AG10803 (cell line): Measurements from ENCODE around the gene NSUN4.
"Not testable (repeated sequence)": the region's sequence is repeated elsewhere in the genome, so short reads cannot be mapped to it uniquely, and the experiment has no call there.

Experiments used
- DNase-seq: peaks from one replicate; pipeline ENCODE4 v3.0.0; 2010; ENCODE audit warnings: low read depth
- H3K4me3 ChIP-seq: 2 replicates; pipeline ENCODE4 v1.5.1; 2011; ENCODE audit warnings: mild to moderate bottlenecking, low read length, control low read depth
- TF ChIP-seq, protein P1 (sequence below): conservative IDR thresholded peaks from 2 replicates; pipeline ENCODE4 v1.5.1; 2011; ENCODE audit warnings: mild to moderate bottlenecking, low read length, control low read depth, inconsistent platforms

Gene NSUN4

DNA sequence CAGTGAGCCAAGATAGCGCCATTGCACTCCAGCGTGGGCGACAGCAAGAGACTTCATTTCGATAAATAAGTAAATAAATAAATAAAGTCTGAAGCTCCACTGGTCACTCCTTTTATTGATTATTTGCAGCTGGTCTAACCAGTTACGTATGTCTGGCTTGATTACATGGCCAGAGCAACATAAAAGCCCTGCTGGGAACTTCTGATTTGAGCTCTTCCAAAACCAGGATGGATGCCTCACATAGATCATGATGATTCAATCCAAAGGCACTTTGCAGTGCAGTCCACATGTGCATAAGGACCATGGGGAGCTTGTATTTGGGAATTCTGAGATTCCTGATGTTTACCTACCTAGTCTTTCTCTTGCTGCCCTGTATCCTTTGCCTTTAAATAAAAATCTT is 24.0 kb downstream of the NSUN4 start:
- peak; percentile 72 for DNase-seq
- no peak overlapping the region for H3K4me3 ChIP-seq
- TF ChIP-seq, protein P1, sequence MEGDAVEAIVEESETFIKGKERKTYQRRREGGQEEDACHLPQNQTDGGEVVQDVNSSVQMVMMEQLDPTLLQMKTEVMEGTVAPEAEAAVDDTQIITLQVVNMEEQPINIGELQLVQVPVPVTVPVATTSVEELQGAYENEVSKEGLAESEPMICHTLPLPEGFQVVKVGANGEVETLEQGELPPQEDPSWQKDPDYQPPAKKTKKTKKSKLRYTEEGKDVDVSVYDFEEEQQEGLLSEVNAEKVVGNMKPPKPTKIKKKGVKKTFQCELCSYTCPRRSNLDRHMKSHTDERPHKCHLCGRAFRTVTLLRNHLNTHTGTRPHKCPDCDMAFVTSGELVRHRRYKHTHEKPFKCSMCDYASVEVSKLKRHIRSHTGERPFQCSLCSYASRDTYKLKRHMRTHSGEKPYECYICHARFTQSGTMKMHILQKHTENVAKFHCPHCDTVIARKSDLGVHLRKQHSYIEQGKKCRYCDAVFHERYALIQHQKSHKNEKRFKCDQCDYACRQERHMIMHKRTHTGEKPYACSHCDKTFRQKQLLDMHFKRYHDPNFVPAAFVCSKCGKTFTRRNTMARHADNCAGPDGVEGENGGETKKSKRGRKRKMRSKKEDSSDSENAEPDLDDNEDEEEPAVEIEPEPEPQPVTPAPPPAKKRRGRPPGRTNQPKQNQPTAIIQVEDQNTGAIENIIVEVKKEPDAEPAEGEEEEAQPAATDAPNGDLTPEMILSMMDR = no peak

DNA sequence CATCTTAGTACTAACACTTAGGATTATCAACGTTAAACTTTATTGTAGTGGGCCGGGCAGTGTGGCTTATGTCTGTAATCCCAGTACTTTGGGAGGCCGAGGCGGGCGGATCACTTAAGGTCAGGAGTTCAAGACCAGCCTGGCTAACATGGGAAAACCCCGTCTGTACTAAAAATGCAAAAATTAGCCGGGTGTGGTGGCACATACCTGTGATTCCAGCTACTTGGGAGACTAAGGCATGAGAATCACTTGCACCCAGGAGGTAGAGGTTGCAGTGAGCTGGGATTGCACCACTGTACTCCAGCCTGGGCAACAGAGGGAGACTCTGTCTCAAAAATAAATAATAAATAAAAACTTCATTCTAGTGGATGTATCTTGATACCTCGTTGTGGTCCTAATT is 25.2 kb downstream of the NSUN4 start:
- H3K4me3 ChIP-seq, DNase-seq: not testable (repeated sequence)

DNA sequence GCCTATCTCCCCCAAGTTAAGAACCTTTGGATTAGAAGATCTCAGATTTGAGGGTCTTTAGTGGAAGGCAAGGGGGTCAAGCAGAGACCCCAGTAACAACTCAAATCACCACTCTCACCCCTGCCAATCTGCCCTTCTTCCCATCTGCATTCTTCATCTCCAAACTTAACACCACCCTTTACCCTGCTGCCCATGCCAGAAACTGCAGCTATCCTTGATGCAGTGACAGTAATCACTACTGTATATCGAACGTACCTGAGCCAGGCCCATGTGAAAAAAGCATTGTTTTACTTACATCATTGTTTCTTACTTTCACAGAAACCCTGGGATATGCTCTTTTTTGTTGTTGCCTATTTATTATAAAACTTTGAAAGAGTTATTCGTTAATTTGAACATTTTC is 26.5 kb downstream of the NSUN4 start:
- H3K4me3 ChIP-seq = no peak overlapping the region
- no peak for DNase-seq
- TF ChIP-seq, protein P1 = no peak

DNA sequence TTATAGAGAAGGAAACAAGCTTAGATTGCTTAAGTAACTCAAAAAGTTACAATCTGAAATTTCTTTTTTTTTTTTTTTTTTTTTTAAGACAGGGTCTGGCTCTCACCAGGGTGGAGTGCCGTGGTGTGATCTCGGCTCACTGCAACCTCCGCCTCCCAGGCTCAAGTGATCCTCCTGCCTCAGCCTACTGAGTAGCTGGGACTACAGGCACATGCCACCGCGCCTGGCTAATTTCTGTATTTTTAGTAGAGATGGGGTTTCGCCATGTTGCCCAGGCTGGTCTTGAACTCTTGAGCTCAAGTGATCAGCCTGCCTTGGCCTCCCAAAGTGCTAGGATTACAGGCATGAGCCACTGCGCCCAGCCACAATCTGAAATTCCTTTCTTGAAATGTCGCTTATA is 27.1 kb downstream of the NSUN4 start:
- not testable (repeated sequence) for DNase-seq, H3K4me3 ChIP-seq

DNA sequence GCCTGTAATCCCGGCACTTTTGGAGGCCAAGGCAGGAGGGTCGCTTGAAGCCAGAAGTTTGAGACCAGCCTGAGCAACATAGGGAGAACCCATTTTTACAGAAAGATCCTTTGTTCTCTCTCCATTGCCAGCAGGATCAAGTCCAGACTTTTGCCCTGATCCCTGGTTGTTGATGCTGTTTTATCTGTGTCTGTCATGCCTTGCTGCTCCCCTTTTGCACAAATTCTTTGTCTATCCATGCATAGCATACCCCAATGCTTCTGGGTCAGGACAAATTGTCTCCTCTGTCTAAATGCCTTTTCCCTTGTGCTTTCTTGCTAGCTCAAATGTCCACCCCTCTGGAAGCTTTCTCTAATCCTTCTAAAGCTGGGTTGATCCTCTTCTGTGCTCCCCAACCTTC is 28.2 kb downstream of the NSUN4 start:
- TF ChIP-seq, protein P1 = no peak
- DNase-seq = no peak
- H3K4me3 ChIP-seq = no peak overlapping the region

DNA sequence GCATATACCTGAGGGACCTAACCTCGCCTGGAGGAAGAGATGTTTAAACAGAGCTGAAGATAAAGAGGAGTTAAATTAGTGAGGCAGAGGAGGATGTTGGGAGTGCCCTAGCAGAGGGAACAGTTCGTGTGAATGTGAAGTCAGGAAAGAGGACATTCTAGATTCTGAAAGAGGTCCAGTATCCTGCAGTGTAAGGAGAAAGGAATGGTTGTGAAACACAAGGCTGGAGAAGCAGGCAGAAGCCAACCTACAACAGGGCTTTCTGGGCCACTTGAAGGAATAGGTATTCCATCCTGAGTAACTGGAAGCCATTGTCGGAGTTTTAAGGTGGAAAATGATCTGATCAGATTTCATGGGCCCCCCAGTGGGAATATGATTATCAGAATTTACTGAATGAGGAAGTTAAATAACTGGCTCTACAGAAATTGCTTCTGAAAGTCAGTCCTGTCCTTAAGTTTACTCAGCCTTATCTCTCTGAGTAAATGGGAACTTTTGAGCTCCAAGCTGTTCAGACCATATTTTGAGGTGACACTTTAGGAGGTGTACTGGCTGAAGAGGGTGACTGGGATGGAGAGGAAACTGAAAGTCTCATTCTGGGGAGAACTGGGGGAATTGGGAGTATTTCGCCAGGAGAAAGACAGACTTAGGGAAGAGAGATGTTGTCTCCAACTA is 29.1 kb downstream of the NSUN4 start:
- DNase-seq = peak; percentile 27
- TF ChIP-seq, protein P1 = no peak
- no peak overlapping the region for H3K4me3 ChIP-seq

DNA sequence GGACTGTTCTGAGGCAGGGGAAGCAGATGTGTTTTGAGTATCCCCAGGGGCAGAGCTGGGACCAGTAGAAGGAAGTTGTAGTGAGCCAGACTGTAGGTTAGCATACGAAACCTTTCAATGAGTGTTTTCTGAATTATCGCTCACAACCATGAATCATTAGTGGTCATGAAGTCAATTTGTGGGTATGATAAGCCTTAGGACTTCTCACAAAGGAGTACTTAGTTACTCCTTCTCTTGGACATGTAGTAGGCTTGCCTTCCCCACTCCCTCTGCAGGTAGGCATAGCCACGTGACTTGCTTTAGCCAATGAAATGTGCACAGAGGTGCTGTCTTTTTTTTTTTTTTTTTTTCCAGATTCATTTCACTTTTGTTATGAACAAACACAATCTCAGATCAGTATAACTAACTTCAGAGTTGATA is 29.6 kb downstream of the NSUN4 start:
- H3K4me3 ChIP-seq = no peak overlapping the region
- TF ChIP-seq, protein P1 = no peak
- no peak for DNase-seq

DNA sequence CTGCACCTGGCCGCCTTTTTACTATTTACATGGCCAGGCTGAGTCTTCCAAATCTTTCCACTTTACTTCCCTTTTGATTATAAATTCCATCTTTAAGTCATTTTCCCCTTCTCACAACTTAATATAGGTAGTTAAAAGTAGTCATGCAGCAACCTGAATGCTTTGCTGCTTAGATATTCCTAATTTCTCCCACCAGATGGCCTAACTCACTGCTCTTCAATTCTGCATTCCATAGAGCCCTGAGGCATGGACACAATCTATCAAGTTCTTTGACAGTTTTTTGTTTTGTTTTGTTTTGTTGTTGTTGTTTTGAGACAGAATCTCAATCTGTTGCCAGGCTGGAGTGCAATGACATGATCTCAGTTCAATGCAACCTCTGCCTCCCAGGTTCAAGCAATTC is 31.8 kb downstream of the NSUN4 start:
- TF ChIP-seq, protein P1 = no peak
- no peak for DNase-seq
- no peak overlapping the region for H3K4me3 ChIP-seq
